ENCODE data around the gene ZNF488.

Gene ZNF488

GRCh38 chr10:47326306-47326926 lies 57.7 kb downstream of the ZNF488 start:
- no peak for DNase-seq

GRCh38 chr10:47325303-47326291 lies 58.5 kb downstream of the ZNF488 start:
- DNase-seq, result no peak

GRCh38 chr10:47323636-47324296 lies 60.3 kb downstream of the ZNF488 start:
- no peak for DNase-seq

GRCh38 chr10:47323087-47323486 lies 61.0 kb downstream of the ZNF488 start:
- no peak for DNase-seq

- no peak for DNase-seq
Observed at GRCh38 chr10:47322300-47323061, 61.6 kb downstream of the ZNF488 start, which contains the start of gene GDF2. GDF2 (plus strand) TSS chr10:47322454; CDS start chr10:47322669, 215 bp downstream.

GRCh38 chr10:47321521-47322195 lies 62.4 kb downstream of the ZNF488 start:
- DNase-seq, result no peak

GRCh38 chr10:47320812-47321211 lies 63.3 kb downstream of the ZNF488 start:
- DNase-seq, result no peak

GRCh38 chr10:47319784-47320183 lies 64.3 kb downstream of the ZNF488 start:
- no peak for DNase-seq

GRCh38 chr10:47318706-47319105 lies 65.4 kb downstream of the ZNF488 start:
- DNase-seq, result no peak

GRCh38 chr10:47317251-47317650 lies 66.8 kb downstream of the ZNF488 start:
- DNase-seq, result no peak

GRCh38 chr10:47316131-47316530 lies 68.0 kb downstream of the ZNF488 start:
- DNase-seq, result no peak
